K562 (cell line): ENCODE measurements around the gene PVALEF. TPM values are rescaled to one million over a fixed set of nuclear protein-coding genes. Genes with fewer than 3 reads are reported as not detected.

ENCODE experiments used
- CREM ChIP-seq: IDR thresholded peaks from 2 replicates; pipeline ENCODE4 v1.6.1; 2014; ENCODE audit warnings: antibody characterized with exemption, low read depth
- DPF2 ChIP-seq: fragments of 450-650 bp; IDR thresholded peaks from 2 replicates; pipeline ENCODE4 v1.6.1; 2016
- HNRNPUL1 ChIP-seq: fragments of 200-400 bp; formaldehyde crosslinking; IDR thresholded peaks from 2 replicates; pipeline ENCODE4 v1.6.1; 2017; ENCODE audit warnings: low read length
- KAT7 ChIP-seq: sonication (generic); formaldehyde crosslinking; IDR thresholded peaks from 2 replicates; pipeline ENCODE4 v1.8.0; 2022; ENCODE audit warnings: missing genetic modification reagents, mild to moderate bottlenecking, borderline replicate concordance
- MTF1 ChIP-seq: fragments of 250-450 bp; sonication (Bioruptor Pico); IDR thresholded peaks from 2 replicates; pipeline ENCODE4 v1.9.0; 2021; ENCODE audit warnings: moderate library complexity, mild to moderate bottlenecking, inconsistent platforms, borderline replicate concordance
- RBM14 ChIP-seq: fragments of 200-400 bp; formaldehyde crosslinking; IDR thresholded peaks from 2 replicates; pipeline ENCODE4 v1.6.1; 2018; ENCODE audit warnings: low read depth, mild to moderate bottlenecking, low read length, moderate library complexity, borderline replicate concordance; ENCODE audit not compliant: insufficient read depth
- SNRNP70 ChIP-seq: fragments of 200-400 bp; formaldehyde crosslinking; optimal IDR thresholded peaks from 2 replicates; pipeline ENCODE3; 2017; ENCODE audit warnings: low read depth, low read length
- STAT5B ChIP-seq: fragments of 250-450 bp; sonication (Bioruptor Pico); IDR thresholded peaks from 2 replicates; pipeline ENCODE4 v1.8.0; 2021; ENCODE audit warnings: mild to moderate bottlenecking, inconsistent platforms
- TCFL5 ChIP-seq: fragments of 250-450 bp; sonication (Bioruptor Pico); conservative IDR thresholded peaks from 2 replicates; pipeline ENCODE4 v1.6.1; 2021; ENCODE audit warnings: mild to moderate bottlenecking, moderate library complexity, matching md5 sums
- TFAM ChIP-seq: fragments of 250-450 bp; sonication (Bioruptor Pico); conservative IDR thresholded peaks from 2 replicates; pipeline ENCODE4 v1.5.0; 2021; ENCODE audit warnings: mild to moderate bottlenecking, moderate library complexity
- THRAP3 ChIP-seq: fragments of 450-650 bp; IDR thresholded peaks from 2 replicates; pipeline ENCODE4 v1.6.1; 2016; ENCODE audit warnings: mild to moderate bottlenecking, inconsistent platforms, borderline replicate concordance
- ZFP30 ChIP-seq: fragments of 250-450 bp; sonication (Bioruptor Pico); IDR thresholded peaks from 2 replicates; pipeline ENCODE4 v1.8.0; 2022; ENCODE audit warnings: moderate library complexity, mild to moderate bottlenecking, inconsistent platforms, borderline replicate concordance
- ZNF134 ChIP-seq: fragments of 250-450 bp; sonication (Bioruptor Pico); conservative IDR thresholded peaks from 2 replicates; pipeline ENCODE4 v1.4.0; 2020
- ZNF165 ChIP-seq: fragments of 250-450 bp; sonication (Bioruptor Pico); IDR thresholded peaks from 2 replicates; pipeline ENCODE4 v1.4.0; 2020; ENCODE audit warnings: borderline replicate concordance
- ZNF197 ChIP-seq: fragments of 200-800 bp; sonication (Bioruptor generic); IDR thresholded peaks from 2 replicates; pipeline ENCODE4 v1.6.1; 2016; ENCODE audit warnings: low read depth, missing genetic modification characterization, missing compliant biosample characterization
- polyA plus RNA-seq, 8 experiments: library from polyadenylated mRNA; depleted of rRNA in 4 of 8; stranded (reverse) in 5 of 8; unstranded in 3 of 8; fragments of >200 nt; fragmentation: Nextera tagmentation in 2 of 8; fragmentation: Illumina TruSeq in 1 of 8; extraction: Ambion mirVana in 2 of 8; extraction: Trizol in 1 of 8; gene quantifications; 2 replicates each; pipeline versions ENCODE4 v1.2.1 to v1.2.3, GENCODE V29; 2011 to 2014; ENCODE audit warnings: inconsistent platforms in 1 of 8, missing spikeins in 1 of 8
- total RNA-seq, 7 experiments: library from RNA; depleted of rRNA in 6 of 7; stranded (reverse); fragments of >200 nt in 6 of 7; fragmentation: Illumina TruSeq in 2 of 7; extraction: Trizol in 2 of 7; gene quantifications; 2 replicates each; pipeline versions ENCODE4 v1.2.1 to v1.2.3, GENCODE V29; 2011 to 2021; ENCODE audit warnings: low replicate concordance in 1 of 7
- TF ChIP-seq, protein P1 (sequence below): fragments of 450-650 bp; formaldehyde crosslinking; IDR thresholded peaks from 2 replicates; pipeline ENCODE4 v1.4.0; 2022; ENCODE audit warnings: missing genetic modification characterization
- TF ChIP-seq, protein P2 (sequence below): fragments of 450-650 bp; IDR thresholded peaks from one replicate; pipeline ENCODE4 v1.6.1; 2018; ENCODE audit warnings: mild to moderate bottlenecking, moderate library complexity; ENCODE audit not compliant: partially characterized antibody
- TF ChIP-seq, protein P3 (sequence below), 2 experiments: fragments of 450-650 bp in 1 of 2; sonication (generic) in 1 of 2; formaldehyde crosslinking; conservative IDR thresholded peaks; 2 replicates each; pipeline versions ENCODE4 v1.4.0 to v1.8.1; 2020 to 2022; ENCODE audit warnings: mild to moderate bottlenecking in 1 of 2, missing genetic modification reagents in 1 of 2
- TF ChIP-seq, protein P4 (sequence below): sonication (generic); formaldehyde crosslinking; IDR thresholded peaks from 2 replicates; pipeline ENCODE4 v1.8.0; 2023; ENCODE audit warnings: missing genetic modification reagents, mild to moderate bottlenecking, borderline replicate concordance

Gene PVALEF
- total and polyA plus RNA-seq, 9 of the 15 experiments (the other 6 are each of a cell fraction or from before 2014, with no cell fraction given) = not detected

DNA sequence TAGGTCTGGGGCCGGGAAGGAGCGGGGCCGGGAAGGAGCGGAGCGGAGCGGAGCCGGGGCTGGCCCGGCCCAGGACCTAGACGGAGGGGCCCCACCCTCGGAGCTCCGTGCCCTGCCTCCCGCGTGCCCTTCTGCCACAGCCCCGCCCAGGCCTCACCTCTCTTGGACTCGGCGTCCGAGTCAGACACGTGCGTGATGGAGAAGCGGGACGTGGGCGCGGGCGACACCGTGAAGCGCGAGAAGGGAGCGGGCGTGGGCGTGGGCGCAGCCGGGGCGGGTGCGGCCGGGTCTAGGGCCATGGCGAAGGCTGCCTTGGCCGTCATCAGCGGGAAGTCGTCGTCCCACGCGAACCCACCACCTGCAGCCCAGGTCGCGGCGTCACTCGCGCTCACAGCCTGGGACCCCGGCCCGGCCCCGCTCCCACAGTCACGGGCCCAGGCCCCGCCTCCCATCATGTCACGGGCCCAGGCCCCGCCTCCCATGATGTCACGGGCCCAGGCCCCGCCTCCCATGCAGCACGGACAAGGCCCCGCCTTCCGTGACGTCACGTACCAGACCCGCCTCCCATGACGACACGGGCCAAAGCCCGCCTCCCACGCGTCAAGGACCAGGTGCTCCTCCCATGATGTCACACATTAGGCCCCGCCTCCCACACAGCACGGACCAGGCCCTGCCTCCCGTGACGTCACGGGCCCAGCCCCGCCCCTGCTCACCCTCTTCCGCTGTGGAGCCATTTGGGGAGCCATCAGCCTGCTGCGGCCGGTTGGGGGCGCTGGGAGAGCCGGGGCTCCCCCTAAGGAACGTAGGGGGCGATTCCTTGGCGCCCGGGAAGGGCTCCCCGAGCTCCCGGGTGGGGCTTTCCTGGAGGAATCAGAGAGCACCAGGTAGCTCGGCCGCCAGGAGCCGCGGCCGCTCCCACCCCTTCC lies 45.8 kb upstream of the PVALEF start (continued):
- TF ChIP-seq, protein P1, sequence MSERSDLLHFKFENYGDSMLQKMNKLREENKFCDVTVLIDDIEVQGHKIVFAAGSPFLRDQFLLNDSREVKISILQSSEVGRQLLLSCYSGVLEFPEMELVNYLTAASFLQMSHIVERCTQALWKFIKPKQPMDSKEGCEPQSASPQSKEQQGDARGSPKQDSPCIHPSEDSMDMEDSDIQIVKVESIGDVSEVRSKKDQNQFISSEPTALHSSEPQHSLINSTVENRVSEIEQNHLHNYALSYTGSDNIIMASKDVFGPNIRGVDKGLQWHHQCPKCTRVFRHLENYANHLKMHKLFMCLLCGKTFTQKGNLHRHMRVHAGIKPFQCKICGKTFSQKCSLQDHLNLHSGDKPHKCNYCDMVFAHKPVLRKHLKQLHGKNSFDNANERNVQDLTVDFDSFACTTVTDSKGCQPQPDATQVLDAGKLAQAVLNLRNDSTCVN = no peak
- TF ChIP-seq CREM = peak; percentile 99
- TF ChIP-seq MTF1 = no peak
- TF ChIP-seq, protein P2, sequence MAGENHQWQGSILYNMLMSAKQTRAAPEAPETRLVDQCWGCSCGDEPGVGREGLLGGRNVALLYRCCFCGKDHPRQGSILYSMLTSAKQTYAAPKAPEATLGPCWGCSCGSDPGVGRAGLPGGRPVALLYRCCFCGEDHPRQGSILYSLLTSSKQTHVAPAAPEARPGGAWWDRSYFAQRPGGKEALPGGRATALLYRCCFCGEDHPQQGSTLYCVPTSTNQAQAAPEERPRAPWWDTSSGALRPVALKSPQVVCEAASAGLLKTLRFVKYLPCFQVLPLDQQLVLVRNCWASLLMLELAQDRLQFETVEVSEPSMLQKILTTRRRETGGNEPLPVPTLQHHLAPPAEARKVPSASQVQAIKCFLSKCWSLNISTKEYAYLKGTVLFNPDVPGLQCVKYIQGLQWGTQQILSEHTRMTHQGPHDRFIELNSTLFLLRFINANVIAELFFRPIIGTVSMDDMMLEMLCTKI = no peak
- no peak for TF ChIP-seq TCFL5
- TF ChIP-seq HNRNPUL1 = no peak
- no peak for TF ChIP-seq RBM14
- no peak for TF ChIP-seq ZNF165 (CRISPR knock-in tag)
- TF ChIP-seq ZNF134 (CRISPR knock-in tag) = no peak
- no peak for TF ChIP-seq DPF2
- no peak for TF ChIP-seq STAT5B (CRISPR knock-in tag)
- TF ChIP-seq, protein P3, sequence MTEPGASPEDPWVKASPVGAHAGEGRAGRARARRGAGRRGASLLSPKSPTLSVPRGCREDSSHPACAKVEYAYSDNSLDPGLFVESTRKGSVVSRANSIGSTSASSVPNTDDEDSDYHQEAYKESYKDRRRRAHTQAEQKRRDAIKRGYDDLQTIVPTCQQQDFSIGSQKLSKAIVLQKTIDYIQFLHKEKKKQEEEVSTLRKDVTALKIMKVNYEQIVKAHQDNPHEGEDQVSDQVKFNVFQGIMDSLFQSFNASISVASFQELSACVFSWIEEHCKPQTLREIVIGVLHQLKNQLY (CRISPR knock-in tag; conservative IDR thresholded peaks at IDR 0.05) = no peak
- no peak for TF ChIP-seq ZNF197 (CRISPR knock-in tag)
- no peak for TF ChIP-seq SNRNP70
- no peak for TF ChIP-seq TFAM (CRISPR knock-in tag)
- TF ChIP-seq, protein P4, sequence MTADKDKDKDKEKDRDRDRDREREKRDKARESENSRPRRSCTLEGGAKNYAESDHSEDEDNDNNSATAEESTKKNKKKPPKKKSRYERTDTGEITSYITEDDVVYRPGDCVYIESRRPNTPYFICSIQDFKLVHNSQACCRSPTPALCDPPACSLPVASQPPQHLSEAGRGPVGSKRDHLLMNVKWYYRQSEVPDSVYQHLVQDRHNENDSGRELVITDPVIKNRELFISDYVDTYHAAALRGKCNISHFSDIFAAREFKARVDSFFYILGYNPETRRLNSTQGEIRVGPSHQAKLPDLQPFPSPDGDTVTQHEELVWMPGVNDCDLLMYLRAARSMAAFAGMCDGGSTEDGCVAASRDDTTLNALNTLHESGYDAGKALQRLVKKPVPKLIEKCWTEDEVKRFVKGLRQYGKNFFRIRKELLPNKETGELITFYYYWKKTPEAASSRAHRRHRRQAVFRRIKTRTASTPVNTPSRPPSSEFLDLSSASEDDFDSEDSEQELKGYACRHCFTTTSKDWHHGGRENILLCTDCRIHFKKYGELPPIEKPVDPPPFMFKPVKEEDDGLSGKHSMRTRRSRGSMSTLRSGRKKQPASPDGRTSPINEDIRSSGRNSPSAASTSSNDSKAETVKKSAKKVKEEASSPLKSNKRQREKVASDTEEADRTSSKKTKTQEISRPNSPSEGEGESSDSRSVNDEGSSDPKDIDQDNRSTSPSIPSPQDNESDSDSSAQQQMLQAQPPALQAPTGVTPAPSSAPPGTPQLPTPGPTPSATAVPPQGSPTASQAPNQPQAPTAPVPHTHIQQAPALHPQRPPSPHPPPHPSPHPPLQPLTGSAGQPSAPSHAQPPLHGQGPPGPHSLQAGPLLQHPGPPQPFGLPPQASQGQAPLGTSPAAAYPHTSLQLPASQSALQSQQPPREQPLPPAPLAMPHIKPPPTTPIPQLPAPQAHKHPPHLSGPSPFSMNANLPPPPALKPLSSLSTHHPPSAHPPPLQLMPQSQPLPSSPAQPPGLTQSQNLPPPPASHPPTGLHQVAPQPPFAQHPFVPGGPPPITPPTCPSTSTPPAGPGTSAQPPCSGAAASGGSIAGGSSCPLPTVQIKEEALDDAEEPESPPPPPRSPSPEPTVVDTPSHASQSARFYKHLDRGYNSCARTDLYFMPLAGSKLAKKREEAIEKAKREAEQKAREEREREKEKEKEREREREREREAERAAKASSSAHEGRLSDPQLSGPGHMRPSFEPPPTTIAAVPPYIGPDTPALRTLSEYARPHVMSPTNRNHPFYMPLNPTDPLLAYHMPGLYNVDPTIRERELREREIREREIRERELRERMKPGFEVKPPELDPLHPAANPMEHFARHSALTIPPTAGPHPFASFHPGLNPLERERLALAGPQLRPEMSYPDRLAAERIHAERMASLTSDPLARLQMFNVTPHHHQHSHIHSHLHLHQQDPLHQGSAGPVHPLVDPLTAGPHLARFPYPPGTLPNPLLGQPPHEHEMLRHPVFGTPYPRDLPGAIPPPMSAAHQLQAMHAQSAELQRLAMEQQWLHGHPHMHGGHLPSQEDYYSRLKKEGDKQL (CRISPR knock-in tag) = no peak
- no peak for TF ChIP-seq KAT7
- no peak for TF ChIP-seq ZFP30 (CRISPR knock-in tag)
- no peak for TF ChIP-seq THRAP3
